ENCODE results near the gene LRRC59. TPM values are rescaled to one million over a fixed set of nuclear protein-coding genes. Genes with fewer than 3 reads are reported as not detected.
A peak's percentile ranks its signal among the peaks of the same experiment; 100 is the strongest.

The LRRC59 gene
- total RNA-seq, 1 donor from 2014 or later, result 227 TPM

DNA sequence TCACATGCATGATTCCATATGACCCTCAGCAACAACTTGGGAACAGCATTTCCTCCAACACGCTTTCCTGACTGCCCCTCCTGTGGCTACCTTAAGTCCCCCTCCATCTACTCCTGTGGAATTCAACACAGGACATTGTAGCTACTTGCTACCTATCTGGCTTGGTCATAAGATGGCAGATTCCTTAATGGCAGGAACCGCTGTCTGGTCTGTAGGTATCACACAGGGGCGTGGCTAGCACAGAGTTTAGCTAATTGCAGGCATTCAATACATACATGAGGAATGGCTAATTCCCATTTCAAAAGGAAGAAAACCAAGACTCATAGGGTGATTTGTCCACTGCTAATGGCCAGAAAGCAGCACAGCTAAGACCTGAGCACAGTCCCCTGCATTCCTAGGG, 8.6 kb downstream of the LRRC59 start:
- no peak for DNase-seq (ENCODE audit: low read depth, low spot score)

GRCh38 chr17:50386510-50386909, 10.8 kb downstream of the LRRC59 start:
- no peak for DNase-seq (ENCODE audit: low read depth, low spot score)

DNA sequence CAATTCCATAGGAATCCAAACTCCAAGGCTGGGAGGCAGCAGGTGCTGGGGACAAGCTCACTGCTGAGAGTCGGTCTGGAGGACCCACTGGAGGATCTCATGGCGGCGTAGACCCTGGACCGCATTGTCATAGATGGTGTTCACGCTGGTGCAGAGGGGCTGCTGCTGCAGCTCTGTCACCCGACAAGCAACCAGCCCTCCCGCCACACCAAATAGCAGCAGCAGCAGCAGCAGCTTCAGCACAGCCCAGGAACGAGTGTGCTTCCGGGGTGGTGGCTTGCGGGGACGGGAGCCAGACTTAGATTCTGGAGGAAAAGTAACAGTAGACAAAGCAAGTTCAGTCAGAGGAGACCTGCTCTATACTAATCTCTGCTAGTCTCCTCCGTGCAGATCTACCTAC, 14.4 kb downstream of the LRRC59 start:
- no peak for DNase-seq (ENCODE audit: low read depth, low spot score)

GRCh38 chr17:50381920-50382319, 15.4 kb downstream of the LRRC59 start:
- no peak for DNase-seq (ENCODE audit: low read depth, low spot score)

GRCh38 chr17:50381260-50381815, 16.0 kb downstream of the LRRC59 start:
- DNase-seq (ENCODE audit: low read depth, low spot score), result no peak

- no peak for DNase-seq (ENCODE audit: low read depth, low spot score)
These were observed 16.7 kb downstream of the LRRC59 start for GRCh38 chr17:50380369-50381259.

- DNase-seq (ENCODE audit: low read depth, low spot score), result no peak
These were observed 17.8 kb downstream of the LRRC59 start for GRCh38 chr17:50379351-50380132.

- DNase-seq (ENCODE audit: low read depth, low spot score), result no peak
These were observed 21.3 kb downstream of the LRRC59 start for GRCh38 chr17:50375858-50376538.

DNA sequence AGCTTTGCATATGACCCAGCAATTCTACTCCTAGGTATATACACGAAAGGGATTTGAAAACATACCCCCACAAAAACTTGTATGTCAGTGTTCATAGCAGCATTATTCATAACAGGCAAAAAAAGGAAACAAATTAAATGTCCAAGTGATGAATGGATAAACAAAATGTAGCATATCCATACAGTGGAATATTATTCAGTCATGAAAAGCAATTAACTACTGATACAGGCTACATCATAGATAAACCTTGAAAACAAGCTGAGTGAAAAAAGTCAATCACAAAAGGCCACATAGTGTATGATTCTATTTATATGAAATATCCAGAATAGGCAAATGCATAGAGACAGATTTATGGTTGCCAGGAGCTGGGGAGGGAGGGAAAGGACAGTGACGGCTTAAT, 23.6 kb downstream of the LRRC59 start:
- no peak for DNase-seq (ENCODE audit: low read depth, low spot score)

GRCh38 chr17:50372758-50373556, 24.4 kb downstream of the LRRC59 start, which contains the start of the genes EME1 and MRPL27:
Gene EME1, plus strand, starts transcription at chr17:50373229. Its CDS starts 1,980 bp downstream, at chr17:50375209.
Gene MRPL27, minus strand, starts transcription at chr17:50373184. Its CDS starts 14 bp downstream, at chr17:50373170.
- peak; percentile 45 for DNase-seq (ENCODE audit: low read depth, low spot score)

DNA sequence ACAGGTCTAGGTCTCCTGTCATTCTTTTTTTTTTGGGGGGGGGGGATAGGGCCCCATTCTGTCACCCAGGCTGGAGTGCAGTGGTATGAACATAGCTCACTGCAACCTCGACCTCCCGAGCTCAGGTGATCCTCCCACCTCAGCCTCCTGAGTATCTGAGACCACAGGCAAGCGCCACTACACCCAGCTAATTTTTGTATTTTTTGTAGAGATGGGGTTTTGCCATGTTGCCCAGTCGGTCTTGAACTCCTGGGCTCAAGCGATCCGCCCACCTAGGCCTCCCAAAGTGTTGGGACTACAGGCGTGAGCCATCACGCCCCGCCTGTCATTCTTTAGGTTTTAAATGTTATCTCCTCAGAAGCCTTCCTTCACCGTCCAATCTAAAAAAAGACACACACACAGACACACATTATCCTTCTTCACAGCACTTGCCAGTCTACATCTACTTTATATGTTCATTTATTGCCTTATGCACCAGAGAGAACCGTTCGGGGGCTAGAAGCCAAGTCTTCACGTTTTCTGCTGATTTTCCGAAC, 25.0 kb downstream of the LRRC59 start:
- no peak for DNase-seq (ENCODE audit: low read depth, low spot score)

- DNase-seq (ENCODE audit: low read depth, low spot score), result no peak
These were observed 25.8 kb downstream of the LRRC59 start for GRCh38 chr17:50371526-50371925.

DNA sequence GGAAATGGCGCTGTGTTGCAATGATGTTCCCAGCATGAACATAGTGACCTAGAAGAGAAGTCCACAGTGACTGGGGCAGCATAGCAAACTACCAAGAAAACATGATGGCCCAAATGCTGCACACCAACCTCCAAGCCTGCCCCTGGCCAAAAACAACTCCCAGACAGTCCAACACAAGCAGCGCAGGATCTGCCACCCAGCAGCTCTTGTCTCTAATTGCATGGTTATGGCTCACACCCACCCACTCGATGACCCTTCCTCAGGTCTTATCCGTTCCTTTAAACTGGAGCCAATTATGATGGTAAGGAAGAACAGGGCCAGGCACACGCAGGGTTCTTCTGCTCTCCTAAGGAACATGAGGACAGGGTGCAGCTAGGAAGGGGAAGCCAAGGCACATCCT, 27.3 kb downstream of the LRRC59 start:
- no peak for DNase-seq (ENCODE audit: low read depth, low spot score)

DNA sequence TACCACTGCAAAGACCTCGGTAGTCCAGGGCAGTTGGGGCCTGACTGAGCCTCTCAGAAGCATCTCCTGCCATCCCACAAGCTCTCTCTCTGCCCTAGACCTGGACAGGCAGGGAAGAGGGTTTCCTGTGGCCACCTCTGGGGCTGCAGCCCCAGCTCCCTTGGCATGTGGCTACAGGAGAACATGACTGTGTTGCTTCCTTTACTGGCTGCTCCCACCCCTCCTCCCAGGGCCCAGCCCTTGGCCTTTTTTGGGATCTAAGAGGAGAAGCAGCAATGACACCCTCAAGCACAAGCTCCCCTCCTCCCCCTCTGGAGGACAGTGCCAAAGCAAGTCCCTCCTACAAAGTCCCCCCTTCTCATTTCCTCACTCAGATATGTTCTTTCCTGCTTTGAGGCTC, 29.9 kb downstream of the LRRC59 start:
- no peak for DNase-seq (ENCODE audit: low read depth, low spot score)

DNA sequence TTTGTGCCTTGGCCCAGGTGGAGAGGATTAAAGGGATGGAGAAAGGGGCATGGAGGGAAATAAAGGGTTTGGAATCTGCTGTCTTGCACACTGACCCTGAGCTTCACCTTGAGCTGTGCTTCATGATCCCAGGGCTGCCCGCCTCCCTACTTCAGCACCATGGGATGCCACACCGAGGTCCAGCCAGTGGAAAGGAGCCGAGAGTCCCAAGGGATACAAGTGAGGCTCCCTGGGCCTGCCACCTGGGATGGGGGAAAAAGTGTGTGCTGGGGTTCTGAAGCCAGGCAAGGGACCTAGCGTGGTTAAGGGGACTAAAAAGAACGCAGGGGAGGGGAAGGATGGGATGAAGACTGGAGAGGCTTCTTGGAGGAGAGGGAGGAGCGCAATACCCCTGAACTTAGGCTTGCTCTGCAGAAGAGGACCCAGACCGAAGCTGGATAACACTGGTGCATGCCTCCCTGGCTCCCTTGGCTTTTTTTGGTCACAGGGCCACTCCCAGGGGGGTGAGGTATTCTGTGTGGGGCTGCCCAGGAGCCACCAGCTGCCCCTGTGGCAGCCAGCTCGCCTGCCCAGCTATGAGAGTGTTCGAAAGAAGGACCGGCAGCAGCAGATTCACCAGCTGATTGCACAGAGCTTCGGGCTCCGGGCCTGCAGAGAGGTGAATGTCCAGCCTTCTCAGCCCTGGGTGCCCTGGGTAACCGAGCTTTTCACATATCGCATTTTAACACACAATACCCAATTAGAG, 31.5 kb downstream of the LRRC59 start:
- no peak for DNase-seq (ENCODE audit: low read depth, low spot score)

DNA sequence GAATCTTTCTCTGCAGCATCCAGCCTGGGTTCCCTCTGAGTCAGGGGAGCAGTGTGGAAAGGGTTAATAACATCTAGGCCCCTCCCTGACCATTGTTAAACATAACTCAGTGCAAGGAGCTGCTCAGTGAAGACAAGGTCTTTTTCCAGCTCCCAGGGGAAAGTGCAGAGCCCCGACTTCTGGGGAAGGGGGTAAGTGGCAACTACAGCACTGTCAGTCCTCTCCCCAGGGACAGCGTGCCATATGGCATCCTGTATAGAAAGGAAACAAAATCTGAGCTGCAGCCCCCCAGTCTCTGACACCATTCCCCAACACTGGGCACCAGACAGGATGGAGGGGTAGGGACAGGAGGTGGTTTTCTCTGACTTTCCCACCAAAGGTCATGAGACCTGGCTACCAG, 32.2 kb downstream of the LRRC59 start:
- no peak for DNase-seq (ENCODE audit: low read depth, low spot score)

GRCh38 chr17:50364715-50365114, 32.6 kb downstream of the LRRC59 start:
- no peak for DNase-seq (ENCODE audit: low read depth, low spot score)

DNA sequence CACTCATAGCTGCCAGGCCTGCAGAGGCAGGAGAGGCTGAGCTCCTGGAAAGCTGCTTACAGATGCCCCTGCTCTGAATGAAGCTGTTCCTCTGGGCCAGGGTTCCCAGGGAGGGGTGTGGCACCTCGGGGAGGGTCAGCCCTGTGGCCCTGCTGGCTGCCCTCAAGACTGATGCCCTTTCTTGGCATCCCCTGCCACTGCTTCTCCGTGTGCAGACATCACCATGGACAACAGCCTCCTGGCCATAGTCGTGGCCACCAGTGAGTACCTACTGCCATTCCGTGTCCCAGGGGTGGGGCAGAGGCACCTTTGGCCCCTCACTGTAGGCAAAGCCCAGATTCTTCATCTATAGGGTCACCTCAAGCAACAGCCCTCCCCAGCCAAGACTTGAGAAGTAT, 33.3 kb downstream of the LRRC59 start:
- DNase-seq (ENCODE audit: low read depth, low spot score), result no peak

DNA sequence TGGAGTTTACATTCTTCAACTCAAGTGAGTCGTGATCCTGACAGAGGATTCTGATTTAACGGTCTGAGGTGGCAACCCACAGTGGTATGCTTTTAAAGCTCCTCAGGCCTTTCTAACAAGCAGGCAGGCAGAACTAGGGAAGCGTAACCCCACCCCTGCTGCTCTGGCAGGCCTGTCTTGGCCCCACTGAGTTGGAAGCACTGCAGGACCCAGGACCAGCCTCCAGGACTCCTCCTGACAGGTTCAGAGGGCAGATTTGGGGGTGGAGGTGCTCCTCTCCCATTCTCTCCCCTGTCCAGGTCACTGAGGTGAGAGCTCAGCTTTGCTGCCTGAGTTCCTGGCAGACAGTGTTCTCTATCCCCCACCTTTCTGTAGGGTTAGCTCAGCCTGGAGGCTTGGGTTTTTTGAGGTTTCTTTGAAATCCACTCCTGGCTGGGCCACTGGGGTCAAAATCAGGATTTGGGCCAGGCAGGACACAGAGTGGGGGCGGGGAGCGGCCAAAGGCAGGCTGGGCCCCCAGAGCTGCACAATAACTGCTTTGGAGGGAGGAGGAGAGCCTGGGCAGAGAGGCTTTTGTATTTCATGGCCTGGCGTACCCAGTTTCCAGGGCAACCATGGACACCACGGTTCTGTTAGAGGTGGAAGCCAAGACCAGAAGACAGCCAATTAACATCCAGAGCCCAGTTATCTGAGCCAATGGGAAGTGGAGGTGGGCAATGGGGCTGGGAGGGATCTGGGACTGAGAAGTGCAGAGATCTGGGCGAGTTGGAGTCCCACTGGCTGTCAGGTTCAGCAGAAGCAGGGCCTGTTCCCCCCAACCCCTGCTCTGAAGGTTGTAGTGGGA, 33.9 kb downstream of the LRRC59 start:
- DNase-seq (ENCODE audit: low read depth, low spot score), result no peak
